ENCODE measurements around the gene CNN2.

Gene CNN2

GRCh38 chr19:1047696-1048147 is 21.3 kb downstream of the CNN2 start:
- no peak for DNase-seq (ENCODE audit: low read depth in 2 of 2, low spot score in 1 of 2)

- no peak for DNase-seq (ENCODE audit: low read depth in 2 of 2, low spot score in 1 of 2)
Observed at GRCh38 chr19:1049106-1049505, 22.7 kb downstream of the CNN2 start.

- DNase-seq (ENCODE audit: low read depth in 2 of 2, low spot score in 1 of 2) = no peak
Observed at GRCh38 chr19:1049800-1050199, 23.4 kb downstream of the CNN2 start.

- DNase-seq (ENCODE audit: low read depth in 2 of 2, low spot score in 1 of 2) = no peak
Observed at GRCh38 chr19:1050989-1051788, 24.8 kb downstream of the CNN2 start.

GRCh38 chr19:1051791-1052190 is 25.4 kb downstream of the CNN2 start:
- DNase-seq (ENCODE audit: low read depth in 2 of 2, low spot score in 1 of 2) = no peak

GRCh38 chr19:1052349-1052975 is 26.1 kb downstream of the CNN2 start:
- no peak for DNase-seq (ENCODE audit: low read depth in 2 of 2, low spot score in 1 of 2)

GRCh38 chr19:1053176-1054101 is 27.0 kb downstream of the CNN2 start:
- DNase-seq (ENCODE audit: low read depth in 2 of 2, low spot score in 1 of 2) = no peak

- DNase-seq (ENCODE audit: low read depth in 2 of 2, low spot score in 1 of 2) = no peak
Observed at GRCh38 chr19:1054102-1055027, 28.0 kb downstream of the CNN2 start.

GRCh38 chr19:1055028-1055425 is 28.6 kb downstream of the CNN2 start:
- DNase-seq (ENCODE audit: low read depth in 2 of 2, low spot score in 1 of 2) = no peak

GRCh38 chr19:1055886-1056620 is 29.6 kb downstream of the CNN2 start:
- DNase-seq (ENCODE audit: low read depth in 2 of 2, low spot score in 1 of 2) = no peak

GRCh38 chr19:1057176-1057855 is 30.9 kb downstream of the CNN2 start:
- DNase-seq (ENCODE audit: low read depth in 2 of 2, low spot score in 1 of 2) = no peak

GRCh38 chr19:1058112-1058511 is 31.7 kb downstream of the CNN2 start:
- DNase-seq (ENCODE audit: low read depth in 2 of 2, low spot score in 1 of 2) = no peak

- no peak for DNase-seq (ENCODE audit: low read depth in 2 of 2, low spot score in 1 of 2)
Observed at GRCh38 chr19:1060689-1061088, 34.3 kb downstream of the CNN2 start.

- no peak for DNase-seq (ENCODE audit: low read depth in 2 of 2, low spot score in 1 of 2)
Observed at GRCh38 chr19:1061987-1062386, 35.6 kb downstream of the CNN2 start.

GRCh38 chr19:1062387-1063029 is 36.1 kb downstream of the CNN2 start:
- DNase-seq (ENCODE audit: low read depth in 2 of 2, low spot score in 1 of 2) = no peak

GRCh38 chr19:1063030-1063908 is 36.9 kb downstream of the CNN2 start:
- no peak for DNase-seq (ENCODE audit: low read depth in 2 of 2, low spot score in 1 of 2)

- DNase-seq (ENCODE audit: low read depth in 2 of 2, low spot score in 1 of 2) = no peak
Observed at GRCh38 chr19:1063909-1064660, 37.7 kb downstream of the CNN2 start.
